Occipital lobe (tissue), 2 donors: ENCODE measurements around the gene ROBO2. TPM values are rescaled to one million over a fixed set of nuclear protein-coding genes. Genes with fewer than 3 reads are reported as not detected.

Experiments used
- DNase-seq: peaks from one replicate; lab custom pipeline; 2025; lab: John Stamatoyannopoulos, UW
- total RNA-seq: library from RNA; depleted of rRNA; stranded (reverse); fragments of >200 nt; gene quantifications from one replicate; pipeline ENCODE4 v1.2.3, GENCODE V29; 2014

ROBO2 gene
- total RNA-seq, 1 donor from 2014 or later: 377 TPM

DNA sequence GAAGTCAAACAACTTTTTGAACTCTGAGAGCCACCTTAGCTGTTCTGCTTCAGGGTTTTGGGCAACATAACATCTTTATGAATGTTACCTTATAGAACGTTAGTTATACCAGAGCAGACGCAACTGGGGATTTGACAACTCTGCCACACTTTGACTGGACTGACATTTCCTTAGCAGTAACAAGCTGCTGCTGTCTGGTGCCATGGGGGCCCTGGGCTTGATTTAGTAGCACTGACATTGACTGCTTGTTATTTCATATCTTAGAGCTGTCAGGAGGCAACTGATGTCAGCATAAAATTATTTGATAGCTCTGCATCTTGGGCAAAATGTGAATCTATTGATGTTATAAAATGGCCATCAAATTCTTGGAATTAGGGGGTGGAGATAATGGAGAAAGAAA is 285.4 kb downstream of the ROBO2 start:
- DNase-seq: no peak

DNA sequence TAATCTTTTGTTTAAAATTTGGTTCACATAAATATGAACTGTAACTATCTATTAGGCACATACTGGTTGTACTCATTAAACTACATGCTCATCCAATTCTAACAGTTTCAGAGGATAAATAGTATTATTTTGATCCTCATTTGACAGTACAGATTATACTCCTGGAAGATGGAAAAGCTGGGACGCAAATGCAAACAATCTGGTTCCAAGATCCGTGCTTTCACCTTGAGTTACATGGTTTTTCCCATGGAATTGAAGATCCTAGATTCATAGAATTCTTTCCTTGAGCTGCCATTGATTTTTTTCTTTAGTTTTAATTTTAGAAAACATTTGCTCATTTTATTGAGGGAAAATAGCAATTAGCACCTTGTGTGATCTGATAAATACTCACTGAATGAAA is 285.8 kb downstream of the ROBO2 start:
- no peak for DNase-seq

DNA sequence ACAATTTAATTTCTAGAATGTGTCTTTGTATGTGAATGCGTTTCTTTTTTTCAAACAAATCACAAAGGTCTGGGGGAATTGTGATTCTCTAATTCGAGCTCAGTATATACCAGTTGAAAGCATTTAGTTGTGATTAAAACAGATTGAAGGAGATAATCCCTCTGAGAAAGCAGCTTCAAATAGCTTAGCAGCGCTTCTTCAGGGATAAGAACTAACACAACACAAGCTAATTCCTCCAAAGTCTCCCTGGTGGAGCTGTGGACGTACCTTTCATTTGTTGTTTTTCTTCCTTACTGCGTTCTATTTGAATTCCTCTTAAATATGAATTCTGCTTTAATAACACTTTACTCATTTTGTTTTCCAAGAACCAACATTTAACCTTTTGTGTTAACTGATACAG is 286.7 kb downstream of the ROBO2 start:
- DNase-seq: no peak

DNA sequence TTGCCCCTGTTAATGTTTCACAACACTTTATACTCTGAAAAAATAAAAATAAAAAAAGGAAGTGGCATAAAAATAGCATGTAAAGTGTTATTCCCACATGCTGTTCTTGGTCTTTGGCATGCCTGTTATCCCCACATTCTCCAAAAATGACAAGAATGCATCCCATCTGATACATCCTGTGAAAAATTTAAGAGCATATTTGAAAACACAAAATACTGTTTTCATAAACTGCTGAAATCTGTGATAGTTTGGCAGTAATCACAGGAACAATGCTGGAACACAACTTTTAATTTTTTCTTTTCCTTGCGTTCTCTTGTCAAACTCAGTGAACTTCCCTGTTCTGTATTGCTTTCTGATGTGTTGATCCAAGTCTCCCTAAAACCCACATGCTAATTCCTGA is 288.8 kb downstream of the ROBO2 start:
- no peak for DNase-seq

DNA sequence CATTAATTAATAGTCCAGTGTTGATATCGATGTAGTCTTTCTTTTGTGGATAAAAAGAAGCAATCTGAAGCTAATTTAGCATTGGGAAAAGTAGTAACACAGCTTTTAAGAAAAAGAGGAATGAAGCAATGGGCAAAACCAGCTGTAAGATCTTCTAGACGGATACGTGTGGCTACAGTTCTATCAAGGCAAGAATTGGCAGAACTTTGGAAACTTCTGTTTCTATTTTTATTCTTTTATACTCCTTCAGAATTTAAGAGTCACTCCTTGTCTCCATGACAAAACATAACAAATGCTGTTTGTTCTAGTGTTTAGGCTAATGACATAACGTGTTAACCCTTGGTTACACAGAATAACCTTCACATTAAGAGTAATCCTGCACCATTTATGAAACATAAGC is 289.2 kb downstream of the ROBO2 start:
- DNase-seq: no peak

DNA sequence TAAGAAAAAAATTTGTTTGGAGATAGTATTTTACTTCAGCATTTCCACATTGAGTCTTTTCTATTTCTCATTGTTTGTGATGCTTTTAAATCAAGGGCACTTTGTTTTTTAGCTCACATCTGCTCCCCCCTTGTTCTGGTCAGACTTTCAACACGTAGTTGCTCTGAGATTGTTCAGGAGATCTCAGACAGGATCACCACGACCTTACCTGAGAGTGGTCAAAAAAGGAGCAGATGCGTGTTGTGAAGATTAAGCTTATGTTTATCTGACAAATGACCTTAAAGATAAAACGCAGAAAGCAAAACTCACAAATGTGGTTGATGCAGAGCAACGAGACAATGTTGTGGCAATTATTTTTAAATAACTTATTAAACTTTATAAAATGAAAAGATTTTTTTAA is 298.3 kb downstream of the ROBO2 start:
- no peak for DNase-seq

DNA sequence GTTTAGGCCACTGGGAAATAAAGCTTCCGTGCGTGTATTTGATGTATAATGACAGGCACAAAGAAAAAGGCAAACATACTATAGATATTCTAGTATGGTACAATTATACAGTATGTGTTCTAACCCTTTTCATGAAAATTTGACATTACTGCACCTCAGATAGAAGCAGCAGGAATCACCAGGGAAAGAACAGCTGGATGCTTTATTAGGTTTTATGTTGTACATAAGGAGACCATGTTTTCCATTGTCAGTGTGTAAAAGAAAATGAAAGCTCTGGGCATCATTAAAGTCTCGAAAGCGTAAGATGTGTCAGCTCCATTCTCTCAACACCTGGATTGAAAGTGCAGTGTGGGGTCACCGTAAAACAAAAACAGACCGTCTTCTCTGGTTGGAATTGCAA is 302.1 kb downstream of the ROBO2 start:
- DNase-seq: no peak

DNA sequence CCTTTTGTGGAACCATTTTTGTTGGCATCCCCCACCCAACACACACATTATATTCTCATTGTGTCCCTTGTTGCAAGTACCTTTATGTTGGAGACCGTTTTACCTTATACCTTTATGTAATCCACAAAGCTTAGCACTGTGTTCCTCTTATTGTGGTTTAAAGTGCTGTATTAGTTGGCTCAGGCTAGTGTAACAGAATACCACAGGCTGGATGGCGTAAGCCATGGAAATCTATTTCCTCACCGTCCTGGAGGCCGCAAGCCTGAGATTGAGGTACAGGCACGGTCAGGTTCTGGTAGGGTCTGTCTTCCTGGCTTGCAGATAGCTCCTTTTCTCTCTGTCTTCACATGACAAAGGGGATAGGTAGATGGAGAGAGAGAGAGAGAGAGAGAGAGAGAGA is 302.8 kb downstream of the ROBO2 start:
- DNase-seq: no peak

DNA sequence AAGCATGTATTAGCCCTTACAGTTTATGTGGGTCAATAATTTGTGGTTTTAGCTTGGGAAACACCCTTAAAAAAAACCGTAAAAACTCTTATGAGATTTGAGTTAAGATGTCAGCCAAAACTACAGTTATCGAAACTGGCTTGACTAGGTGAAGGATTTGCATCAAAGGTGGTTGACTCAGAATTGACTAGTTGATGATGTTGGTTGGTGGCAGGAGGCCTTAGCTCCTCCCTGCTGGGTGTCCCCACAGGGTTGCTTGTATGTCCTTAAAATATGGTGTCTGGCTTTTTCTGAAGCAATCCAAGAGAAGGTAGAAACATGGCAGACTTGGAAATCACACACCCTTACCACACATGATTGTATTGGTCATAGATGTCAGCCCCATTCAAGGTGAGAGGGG is 305.1 kb downstream of the ROBO2 start:
- no peak for DNase-seq

DNA sequence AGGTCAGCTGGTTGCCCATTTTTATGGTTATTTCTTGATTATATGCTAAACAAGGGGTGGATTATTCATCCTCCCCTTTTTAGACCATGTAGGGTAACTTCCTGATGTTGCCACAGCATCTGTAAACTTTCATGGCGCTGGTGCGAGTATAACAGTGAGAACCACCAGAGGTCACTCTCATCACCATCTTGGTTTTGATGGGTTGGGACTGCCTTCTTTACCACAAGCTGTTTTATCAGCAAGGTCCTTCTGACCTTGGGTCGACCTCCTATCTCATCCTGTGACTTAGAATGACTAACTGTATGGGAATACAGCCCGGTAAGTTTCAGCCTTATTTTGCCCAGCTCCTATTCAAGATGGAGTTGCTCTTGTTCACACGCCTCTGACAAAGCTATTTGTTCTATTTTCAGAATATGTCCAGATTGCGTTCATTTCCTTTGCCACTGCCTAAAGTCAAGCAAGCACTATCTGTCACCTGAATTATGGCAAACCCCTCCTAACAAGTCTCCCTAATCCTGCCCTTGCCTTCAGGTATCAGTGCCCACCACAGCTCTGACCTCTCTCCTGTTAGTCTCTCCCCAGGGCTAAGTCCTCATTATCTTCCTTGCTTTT is 308.5 kb downstream of the ROBO2 start:
- no peak for DNase-seq

DNA sequence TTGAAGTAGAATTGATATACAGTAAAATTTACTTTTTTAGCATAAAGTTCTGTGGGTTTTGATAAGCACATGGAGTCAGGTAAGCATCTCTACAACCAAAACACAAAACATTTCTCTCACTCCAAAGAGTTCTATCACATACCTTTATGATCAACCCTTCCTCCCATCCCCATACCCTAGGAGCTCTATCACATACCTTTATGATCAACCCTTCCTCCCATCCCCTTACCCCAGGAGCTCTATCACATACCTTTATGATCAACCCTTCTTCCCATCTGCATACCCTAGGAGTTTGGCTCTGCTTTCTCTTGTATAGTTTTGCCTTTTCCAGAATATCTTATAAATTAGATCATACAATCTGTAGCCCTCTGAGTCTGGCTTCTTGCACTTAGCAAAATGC is 315.1 kb downstream of the ROBO2 start:
- no peak for DNase-seq

DNA sequence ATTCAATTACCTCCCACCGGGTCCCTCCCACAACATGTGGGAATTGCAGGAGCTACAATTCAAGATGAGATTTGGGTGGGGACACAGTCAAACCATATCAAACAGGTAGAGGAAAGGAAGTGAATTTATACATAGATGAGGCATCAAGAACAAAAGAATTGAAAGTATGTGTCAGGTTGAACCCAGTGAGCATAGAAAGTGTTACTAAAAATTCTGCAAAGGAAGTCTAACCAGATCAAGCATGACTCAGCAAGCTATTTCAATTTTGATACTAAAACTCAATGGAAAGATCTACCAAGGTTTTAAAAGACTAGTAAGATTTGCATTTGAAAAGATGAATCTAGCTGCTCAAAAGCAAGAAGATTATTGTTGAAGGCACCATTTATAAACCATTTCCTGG is 323.0 kb downstream of the ROBO2 start:
- no peak for DNase-seq

DNA sequence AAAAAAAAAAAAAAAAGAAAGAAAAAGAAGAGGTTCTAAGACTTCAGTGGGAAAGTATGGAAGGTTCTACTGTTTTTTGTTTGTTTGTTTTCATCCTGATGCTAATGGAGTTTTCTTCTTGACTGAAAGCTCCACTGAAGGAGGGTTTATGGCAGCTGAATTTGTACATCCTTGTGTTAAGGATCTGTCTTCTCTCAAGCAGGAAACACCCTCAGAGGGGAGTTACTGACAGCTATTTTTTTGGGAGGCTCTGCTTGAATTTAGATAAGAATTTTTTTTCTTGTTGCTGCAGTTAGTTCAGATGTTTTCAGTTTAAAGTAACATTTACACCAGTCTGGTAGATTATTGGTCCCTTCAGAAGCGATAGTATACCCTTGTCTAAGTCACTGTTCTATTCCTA is 325.3 kb downstream of the ROBO2 start:
- DNase-seq: no peak

DNA sequence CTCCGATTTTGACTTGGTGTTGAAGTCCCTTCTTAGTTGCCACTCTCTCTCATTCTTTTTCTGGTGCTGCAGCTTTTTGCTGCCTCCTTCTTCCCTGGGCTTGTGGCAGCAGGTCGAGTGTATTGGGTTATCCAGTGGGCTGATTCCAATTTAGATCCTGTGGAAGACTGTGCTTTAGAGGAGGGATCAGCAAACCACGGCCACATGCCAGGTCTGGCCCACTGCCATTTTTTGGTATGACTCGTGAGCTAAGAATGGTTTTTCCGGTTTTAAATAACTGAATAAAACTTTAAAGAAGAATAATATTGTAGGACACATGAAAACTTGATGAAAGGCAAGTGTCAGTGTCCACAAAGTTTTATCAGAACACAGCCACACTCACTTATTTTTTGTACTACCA is 330.5 kb downstream of the ROBO2 start:
- DNase-seq: no peak

DNA sequence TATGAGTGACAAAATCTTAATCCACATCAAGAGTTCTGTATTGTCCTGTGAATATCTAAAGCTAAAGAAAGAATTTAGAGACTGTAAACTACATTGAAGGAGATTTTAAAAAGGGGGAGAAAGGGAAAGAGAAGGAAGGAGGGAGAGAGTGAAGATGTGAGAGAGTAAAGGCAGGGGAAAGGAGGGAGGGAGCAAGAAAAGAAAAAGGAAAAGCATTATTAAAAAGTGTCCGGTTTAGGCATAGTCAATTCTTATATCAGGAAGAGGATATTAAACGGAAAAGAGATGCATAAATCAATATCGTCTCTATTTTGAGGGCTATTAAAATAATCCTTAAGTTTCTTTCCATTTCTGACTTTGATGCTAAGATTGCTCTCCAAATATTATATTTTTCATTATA is 332.1 kb downstream of the ROBO2 start:
- DNase-seq: no peak

DNA sequence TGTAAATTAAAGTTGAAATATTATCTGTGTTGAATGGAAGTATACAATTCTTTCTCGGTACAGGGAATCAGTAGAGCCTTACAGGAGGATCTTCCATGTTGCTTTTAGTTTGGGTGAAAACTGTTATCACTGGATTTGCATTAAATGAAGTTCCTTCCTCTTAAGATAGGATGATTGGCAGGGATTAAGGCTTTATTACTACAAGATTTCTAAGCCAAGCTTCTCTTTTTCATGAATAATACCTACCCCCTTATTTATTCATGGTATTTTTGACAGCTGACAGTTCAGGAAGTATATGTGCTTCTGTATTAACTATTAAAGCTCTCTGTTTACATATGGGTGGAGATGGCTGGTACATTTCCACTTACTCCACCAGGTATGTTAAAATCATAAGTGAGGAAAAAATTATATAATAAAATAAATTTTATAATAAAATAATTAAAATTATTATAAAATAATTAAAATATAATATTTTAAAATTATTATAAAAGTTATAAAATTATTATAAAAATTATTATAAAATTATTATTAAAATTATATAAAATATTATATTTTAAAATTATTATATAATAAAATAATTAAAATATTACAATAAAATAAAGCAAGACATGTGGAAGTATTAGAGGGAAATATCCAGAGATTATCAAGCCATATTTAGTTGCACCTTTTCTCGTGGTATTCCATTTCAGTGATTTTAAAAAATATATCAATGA is 332.9 kb downstream of the ROBO2 start:
- no peak for DNase-seq

DNA sequence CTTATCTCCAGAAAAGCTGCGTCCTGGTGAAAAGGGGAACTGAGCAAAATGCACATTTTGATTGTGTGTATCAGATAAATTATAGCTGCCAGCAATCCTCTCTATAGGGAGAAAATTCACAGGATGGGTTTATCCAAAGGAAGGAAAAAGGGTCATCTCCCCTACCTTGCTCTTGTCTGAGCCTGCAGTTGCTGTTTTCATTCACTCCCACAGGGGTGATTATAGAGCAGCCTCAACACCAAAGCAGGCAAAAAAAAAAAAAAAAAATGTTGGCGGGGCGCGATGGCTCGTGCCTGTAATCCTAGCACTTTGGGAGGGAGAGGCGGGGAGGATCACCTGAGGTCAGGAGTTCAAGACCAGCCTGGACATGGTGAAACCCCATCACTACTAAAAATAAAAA is 333.7 kb downstream of the ROBO2 start:
- no peak for DNase-seq

DNA sequence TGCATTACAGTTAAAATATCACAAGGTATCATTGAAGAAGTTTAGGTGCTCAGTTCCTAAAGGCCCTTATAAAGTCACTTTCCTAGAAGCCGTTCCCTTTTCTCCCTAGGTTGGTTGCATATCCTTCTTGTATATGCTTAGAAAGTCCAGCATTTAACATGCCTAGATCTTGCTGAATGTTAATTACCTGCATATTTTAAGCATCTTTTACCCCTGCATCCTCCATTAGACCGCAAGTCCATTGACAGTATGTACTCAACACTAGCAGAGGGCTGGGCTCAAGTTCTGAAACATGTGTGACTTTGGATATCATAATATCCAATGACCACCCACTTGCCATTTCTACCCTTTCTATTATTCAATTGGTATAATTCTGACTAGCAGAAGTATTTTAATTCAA is 336.6 kb downstream of the ROBO2 start:
- DNase-seq: no peak

DNA sequence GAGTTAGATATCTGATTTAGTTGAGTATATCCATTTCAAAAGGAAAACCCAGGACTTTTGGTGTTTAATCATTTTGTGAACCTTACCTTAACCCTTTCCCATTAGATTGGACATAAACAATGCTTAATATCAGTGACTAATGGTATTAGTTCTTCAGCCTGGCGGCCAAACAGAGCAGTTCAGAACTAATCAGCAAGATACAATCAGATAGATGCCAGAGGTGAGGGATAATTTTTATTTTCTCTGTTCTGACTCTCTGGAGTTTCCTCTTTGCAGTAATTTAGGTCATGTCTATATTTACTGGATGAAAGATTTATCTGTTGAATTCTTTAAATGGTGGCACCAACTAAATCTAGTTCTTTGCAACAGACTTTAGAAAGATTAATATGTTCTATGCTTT is 337.8 kb downstream of the ROBO2 start:
- DNase-seq: no peak

DNA sequence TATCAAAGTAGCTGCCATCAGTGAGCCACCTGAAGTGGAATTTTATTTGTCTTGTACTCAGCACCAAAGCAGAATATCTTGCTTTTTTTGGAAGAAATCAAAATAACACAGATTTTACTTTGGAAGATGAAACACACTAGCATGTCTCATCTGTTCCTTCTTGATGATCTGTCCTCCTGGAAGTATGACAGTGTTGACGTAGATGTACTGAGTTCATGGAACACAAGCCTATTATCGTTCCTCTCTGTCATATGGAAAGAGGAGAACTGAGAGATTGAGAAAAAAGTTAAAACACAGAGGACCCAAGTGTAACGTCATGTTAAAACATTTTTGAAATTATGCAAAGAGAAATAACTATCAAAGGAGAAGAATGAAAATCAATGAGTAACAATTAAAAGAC is 340.2 kb downstream of the ROBO2 start:
- no peak for DNase-seq

DNA sequence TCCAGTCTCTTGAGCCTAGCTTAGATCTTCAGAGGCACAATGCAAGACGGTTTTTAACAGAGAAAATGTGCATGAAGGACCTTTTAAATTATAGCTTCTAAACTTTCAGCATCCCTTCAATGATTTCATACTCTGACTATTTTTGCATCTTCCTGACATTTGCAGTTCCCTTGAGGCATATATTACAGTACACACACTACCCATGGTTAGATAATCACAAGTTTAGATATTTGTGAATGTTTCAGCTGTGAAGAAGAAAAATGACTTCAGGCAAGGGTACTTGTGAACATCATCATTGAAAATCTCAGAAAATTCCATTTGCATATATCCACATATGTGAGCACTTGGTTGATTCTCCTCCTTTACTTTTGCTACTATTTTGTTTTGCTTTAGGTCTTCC is 341.5 kb downstream of the ROBO2 start:
- DNase-seq: no peak

DNA sequence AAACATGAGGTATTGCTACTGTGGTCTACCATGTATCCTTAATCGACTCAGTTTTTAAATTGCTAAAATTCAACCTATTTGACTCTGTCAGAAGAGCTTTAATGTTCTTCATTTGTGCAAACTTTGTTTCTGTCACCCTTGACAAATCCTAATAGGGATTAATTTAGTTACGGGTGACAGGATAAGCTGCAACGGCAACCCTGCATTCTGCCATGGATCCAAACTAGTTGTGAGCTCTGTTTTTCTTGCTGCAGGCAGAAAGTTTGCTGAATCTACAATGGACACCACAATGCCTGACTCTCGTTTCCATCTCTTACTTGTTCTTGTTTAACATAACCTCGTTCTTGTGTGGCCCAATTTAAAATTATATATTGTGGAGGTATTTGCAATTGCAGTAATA is 352.3 kb downstream of the ROBO2 start:
- DNase-seq: no peak

DNA sequence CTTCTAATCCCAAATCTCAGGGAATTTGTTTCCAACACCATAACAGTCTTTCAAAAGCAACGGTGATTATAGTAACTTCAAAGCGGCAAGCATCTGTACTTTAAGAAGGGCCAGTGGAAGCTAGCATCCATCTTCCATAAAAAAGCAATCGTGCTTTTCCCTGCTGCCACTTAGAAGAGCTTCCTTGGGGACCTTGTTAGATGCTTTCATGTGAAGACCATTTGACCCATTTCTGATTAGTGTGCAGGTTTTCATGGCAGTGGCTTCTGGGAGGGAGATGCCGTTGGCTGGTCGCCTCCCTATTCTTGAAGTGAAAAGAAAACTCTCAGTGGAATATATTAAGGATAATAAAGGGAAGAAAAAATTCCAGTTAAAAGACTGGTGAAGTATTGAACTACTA is 354.1 kb downstream of the ROBO2 start:
- no peak for DNase-seq

DNA sequence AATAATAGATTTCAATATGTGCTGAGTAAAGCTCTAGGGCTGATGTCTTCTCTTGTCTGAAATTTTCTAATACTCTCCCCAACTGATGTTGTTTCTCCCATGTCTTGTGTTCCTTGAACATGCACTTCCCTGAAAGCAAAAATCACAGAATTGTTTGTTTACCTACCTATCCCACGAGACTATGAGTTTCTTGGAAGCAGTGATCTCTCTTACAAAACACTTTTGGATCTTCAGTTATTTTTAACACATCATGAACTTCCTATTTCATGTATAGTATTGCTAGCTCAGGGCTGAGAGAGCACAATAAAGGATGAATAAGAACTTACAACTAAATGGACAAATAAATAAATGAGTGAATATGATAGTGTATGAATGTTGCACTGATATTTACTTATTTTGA is 365.0 kb downstream of the ROBO2 start:
- no peak for DNase-seq
